HG03135 (cell line): ENCODE data around the gene SURF1.
A peak's percentile ranks its signal among the peaks of the same experiment; 100 is the strongest.

Source experiments
- ATAC-seq: cut with Tn5 transposase; IDR thresholded peaks from one replicate; pipeline ENCODE4 v1.9.1; 2021; ENCODE audit warnings: mild to moderate bottlenecking, moderate library complexity; ENCODE audit not compliant: unreplicated experiment

Gene SURF1

DNA sequence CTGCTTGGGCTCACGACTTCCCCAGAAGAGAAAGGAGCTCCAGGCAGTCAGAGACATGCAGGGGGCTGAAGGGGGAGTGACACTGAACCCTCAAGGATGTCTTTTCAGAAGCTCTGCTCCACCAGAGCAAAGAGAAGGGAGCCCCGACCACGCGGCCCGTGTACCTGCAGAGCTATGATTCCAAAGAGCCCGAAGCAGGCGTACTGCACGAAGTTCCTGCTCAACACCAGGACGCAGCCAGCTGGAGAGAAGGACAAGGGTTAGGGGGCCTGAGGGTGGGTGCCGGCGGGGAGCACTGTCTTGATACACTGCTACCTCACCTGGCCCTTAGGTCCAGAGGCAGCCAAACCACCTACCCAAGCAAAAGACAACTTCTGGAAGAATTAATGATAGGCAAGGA, 10.1 kb upstream of the SURF1 start:
- no peak for ATAC-seq

DNA sequence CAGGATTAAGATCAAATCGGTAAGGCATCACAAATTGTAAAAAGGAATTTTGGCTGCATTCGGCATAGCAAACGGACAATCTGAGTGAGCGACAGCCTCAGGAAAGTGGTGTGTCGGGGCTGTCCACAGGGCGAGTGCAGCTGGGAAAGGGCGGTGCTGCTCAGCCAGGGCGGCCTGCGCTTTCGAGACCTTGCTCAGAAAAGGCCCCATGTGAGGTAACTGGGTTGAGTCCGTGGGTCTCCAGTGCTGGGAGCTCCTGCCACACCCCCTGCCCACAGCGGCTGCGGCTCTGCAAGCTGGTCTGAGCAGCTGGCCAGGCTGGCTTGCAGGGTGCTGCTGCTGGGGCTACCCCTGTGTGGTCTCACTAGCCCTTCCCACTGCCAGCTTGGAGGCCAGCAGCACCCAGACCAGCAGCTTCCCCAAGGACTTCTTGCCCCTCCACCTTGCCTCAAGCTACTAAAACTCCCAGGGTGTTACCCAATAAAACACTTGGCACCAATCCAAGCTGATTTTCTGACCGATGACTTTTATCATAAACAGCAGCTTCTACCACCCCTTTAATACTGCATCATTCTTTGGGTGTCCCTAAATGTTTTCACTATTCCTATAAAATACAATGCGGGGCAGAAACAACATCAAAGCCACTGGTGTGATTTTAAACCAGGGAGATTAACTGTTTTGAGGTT, 6.2 kb upstream of the SURF1 start:
- ATAC-seq = no peak

- ATAC-seq = no peak
These were observed 5.3 kb upstream of the SURF1 start for GRCh38 chr9:133361507-133362092.

- ATAC-seq = no peak
These were observed 4.4 kb upstream of the SURF1 start for GRCh38 chr9:133360400-133361393.

GRCh38 chr9:133359399-133360175, 3.3 kb upstream of the SURF1 start:
- no peak for ATAC-seq

DNA sequence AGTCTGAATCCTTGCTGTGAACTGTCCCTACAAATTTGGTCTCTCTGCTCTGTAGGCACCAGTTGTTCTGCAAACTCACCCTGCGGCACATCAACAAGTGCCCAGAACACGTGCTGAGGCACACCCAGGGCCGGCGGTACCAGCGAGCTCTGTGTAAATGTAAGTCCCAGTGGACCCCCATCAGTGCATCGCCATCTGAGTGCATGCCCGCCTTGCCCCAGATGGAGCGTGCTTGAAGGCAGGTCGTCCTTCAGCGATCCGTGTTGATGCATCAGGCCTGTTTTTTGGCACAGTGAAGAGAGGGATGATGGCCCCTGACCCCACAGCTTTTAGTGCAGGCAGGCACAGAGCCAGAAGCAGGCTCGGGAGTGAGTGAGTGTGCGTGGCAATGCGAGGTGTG, 1.4 kb upstream of the SURF1 start:
- no peak for ATAC-seq

- ATAC-seq = peak; percentile 28
These were observed 368 bp downstream of the SURF1 start for GRCh38 chr9:133355881-133356357.

DNA sequence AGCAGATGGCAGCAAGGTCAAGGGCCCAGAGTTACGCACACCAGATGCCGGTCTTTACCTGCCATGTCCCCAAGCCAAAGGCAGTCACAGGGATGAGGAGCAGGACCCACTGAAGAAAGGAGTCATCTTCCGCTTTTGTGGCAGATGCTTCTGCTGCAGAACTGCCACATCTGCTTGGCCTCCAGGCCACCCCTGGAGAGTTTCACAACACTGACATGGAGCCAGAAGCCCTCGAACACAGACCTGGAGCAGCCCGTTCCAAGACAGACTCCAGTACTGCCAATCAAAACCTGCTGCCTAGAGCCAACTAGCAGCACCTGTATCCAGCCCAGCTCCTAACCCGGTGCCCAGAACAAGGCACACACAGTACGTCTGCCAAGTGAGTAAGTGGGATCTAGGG, 1.5 kb downstream of the SURF1 start:
- ATAC-seq = no peak

- no peak for ATAC-seq
These were observed 2.7 kb downstream of the SURF1 start for GRCh38 chr9:133353548-133353947.

DNA sequence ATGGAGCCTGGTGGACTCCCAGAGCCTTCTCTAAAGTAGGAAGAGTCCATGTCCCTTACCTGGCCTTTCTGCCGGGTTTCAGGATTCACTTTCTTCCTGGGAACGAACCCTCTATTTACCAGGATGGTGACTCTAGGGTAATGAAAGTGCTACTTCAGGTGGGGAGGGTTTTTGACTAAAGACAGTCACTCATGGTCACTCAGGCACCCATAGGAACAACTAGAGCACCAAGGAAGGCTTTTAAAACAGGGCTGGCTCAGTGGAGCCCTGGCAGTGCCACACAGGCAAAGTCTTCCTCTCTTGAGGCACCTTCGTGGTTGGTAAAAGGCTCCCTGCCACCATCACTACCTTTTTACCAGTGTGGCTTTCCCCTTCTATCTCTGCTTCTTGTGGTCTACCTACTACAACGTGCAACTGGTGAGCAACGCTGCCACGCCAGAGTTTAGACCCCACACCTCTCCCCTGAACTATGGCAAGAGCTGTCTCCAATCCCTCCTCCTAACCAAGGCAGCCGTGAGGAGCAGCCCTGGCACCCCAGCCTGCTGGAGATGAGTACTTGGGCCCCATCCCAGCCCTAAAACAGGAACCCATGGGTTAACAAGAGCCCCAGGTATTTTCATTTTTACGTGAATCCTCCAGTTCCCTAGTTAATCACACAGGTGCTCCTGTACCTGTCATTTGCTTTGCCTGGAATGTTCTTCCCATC, 3.5 kb downstream of the SURF1 start:
- ATAC-seq = no peak

DNA sequence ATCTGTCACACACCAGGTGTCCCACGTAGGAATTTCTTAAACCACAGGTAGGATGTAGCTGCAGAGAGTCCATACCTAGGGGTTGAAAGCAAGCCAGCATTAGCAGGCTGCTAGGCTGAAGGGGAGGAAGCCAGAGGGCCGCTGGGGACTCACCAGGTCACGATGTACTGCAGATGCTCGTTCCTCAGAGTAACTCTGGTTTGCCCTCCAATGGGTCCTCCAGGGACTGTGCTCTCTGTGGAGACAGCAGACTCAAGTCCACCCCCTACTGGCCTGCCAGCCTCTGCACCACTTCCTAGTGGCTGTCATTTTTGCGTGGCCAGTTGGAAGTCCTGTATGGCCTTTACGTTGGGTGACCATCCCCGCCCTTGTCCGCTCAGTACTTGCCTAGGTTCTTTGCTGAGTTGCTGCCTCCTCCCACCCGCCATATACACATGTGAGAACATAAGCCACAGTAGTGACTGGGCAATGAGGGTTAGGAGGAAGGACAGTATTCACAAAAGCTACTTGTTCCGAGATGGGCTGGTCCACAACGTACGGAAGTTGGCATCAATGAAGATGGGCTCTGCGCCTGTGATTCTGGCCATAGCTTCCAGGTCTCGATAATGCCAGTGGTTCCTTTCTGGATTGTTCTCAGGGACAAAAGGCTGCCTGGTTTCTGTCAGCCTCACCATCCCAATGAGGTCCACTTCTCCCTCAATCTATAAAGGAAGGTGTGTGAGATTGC, 4.2 kb downstream of the SURF1 start:
- ATAC-seq = no peak

- ATAC-seq = no peak
These were observed 4.8 kb downstream of the SURF1 start for GRCh38 chr9:133351526-133351907.

GRCh38 chr9:133349965-133350616, 6.2 kb downstream of the SURF1 start:
- ATAC-seq = no peak

GRCh38 chr9:133348718-133349573, 7.3 kb downstream of the SURF1 start:
- ATAC-seq = no peak

- peak; percentile 81 for ATAC-seq
These were observed 8.1 kb downstream of the SURF1 start, which contains the start of the genes MED22 and RPL7A for GRCh38 chr9:133347985-133348717. Gene MED22 (minus strand): TSS chr9:133348131. CDS start chr9:133346662, 1,469 bp downstream. Gene RPL7A (plus strand): TSS chr9:133348218. CDS start chr9:133348244, 26 bp downstream.

DNA sequence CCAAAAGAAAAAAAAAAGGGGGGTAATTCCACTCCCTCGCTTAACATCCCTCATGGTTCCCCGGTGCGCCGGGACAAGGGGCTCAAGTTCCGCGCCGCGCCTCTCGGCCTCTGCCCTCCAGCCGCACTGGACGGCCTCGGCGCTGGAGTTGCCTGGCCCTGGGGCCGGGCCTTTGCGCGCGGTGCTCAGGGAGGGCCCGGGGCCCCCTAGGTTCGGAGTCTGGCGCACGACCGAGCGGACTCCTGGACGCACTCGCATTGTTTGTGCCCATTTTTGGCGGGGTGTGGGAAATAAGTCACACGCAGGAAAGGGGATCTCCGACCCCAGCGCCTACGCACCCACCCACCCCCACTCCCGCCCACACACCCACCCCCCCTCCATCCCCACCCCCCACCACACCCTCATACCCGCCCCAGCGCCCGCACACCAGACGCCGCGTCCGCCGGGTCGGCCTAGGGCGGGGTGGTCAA, 8.7 kb downstream of the SURF1 start:
- ATAC-seq = peak; percentile 14
